ENCODE data around the gene PLEKHG7.
A peak's percentile ranks its signal among the peaks of the same experiment; 100 is the strongest.
"Not testable (repeated sequence)": the region's sequence is repeated elsewhere in the genome, so short reads cannot be mapped to it uniquely, and the experiment has no call there.

PLEKHG7 gene

DNA sequence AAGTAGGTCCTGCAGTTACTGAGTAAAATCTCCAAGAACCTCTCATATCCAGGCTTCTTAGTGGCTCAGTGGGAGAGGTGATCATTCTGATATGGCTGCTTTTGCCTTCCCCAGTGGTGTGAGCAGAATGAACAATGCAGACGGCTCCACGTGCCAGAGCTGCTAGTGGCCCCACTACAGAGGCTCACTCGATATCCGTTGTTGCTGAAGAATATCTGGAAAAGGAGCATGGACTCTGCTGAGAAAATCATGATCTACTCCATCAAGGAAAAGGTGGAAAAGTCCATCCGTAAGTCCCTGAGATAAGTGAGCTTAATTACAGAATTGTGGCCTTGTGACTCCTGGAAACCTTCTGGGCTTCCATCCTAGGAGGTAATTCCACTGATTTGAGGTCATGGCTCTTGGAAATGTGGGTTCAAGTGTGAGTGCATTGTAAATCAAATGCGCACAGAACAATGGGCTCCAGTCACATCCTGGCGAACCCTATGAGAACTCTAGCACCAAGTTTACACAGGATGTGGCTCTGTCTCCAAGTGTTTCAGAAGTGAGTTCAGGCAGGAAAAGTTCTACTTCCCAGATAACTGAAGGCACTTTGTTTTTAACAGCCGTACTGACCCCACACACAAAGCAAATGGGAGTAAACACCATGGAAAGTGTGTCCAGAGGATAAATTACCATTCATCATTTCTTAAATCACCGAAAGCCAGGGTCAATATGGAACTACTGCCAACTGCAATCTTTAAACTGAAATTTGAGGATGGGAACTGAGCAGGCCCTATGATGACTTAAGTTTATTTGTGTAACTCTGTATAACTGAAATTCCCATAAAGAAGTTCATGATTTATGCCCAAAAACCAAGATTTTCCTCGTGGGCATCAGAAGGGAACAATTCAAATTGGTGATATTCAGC, 51.4 kb downstream of the PLEKHG7 start:
- DNase-seq, result no peak

GRCh38 chr12:92756898-92757596, 54.3 kb downstream of the PLEKHG7 start:
- no peak for DNase-seq

- no peak for DNase-seq
Measured at GRCh38 chr12:92757597-92758121, 54.9 kb downstream of the PLEKHG7 start.

DNA sequence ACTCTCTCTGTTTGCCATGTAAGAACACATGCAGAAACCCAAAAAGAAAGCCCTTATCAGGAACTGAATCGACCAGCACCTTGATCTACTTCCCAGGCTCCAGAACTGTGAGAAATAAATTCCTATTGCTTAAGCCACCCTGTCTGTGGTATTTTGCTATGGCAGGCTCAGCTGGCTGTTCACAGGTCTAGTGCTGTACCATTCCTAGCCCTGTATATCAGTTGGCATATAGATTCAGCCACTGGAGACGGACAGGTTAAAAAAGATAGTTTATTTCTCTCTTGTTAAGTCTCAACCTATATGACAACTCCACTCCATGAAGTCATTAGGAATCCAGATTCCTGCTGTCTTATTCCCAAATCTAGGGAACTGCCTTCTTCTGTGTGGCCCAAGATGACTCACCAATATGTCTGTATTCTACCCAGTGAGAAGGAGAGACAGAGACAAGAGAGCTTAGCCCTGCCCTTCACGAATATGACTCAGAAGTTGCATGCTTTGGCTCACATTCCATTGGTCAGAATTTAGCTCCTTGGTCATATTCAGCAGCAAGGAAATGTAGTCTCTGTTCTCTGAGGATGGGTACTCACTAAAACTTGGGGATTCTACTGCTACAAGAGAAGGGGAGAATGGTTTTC, 57.0 kb downstream of the PLEKHG7 start:
- no peak for DNase-seq

GRCh38 chr12:92762773-92763172, 60.0 kb downstream of the PLEKHG7 start:
- DNase-seq, result no peak

GRCh38 chr12:92764831-92765230, 62.0 kb downstream of the PLEKHG7 start:
- no peak for DNase-seq

- DNase-seq, result no peak
Measured at GRCh38 chr12:92765871-92766270, 63.1 kb downstream of the PLEKHG7 start.

GRCh38 chr12:92769124-92769901, 66.5 kb downstream of the PLEKHG7 start:
- DNase-seq, result no peak

- DNase-seq, result no peak
Measured at GRCh38 chr12:92771001-92771400, 68.2 kb downstream of the PLEKHG7 start.

- no peak for DNase-seq
Measured at GRCh38 chr12:92775416-92775815, 72.6 kb downstream of the PLEKHG7 start.

GRCh38 chr12:92778525-92778924, 75.7 kb downstream of the PLEKHG7 start:
- DNase-seq, result no peak

DNA sequence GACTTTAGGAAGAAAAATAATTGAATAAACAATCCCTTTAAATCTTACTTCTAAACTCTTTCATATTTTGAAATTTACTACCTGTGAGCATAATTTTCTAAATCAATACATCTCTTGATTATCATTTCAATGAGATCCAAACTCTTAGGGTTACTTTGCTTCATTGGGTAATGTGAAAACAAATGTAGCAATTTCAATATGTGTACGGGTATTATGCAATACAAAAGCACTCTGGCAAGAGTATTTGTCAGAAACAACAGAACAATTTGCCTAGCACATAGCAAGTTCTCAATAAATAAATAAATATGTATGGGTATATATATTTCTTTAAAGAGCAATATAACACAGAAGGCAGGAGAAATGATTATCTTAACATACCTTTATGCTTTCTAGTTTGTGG, 77.1 kb downstream of the PLEKHG7 start:
- no peak for DNase-seq

DNA sequence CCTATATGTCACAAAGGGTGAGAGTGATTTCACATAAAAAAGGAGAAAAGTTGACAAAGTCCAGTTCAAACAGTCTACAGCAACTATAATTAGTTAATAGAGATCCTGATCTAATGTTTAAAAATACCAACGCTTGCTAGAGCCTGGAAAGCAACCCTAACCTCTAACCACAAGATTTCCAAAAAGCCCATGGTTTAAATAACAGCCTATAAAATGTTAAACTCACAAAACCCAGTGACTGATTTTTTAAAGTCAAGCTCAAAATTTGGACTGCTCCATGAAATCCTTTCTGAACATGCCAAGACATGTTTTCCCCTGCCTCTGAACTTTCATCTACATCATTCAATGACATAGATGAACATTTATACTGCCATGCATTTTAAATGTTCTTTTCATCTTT, 81.6 kb downstream of the PLEKHG7 start:
- DNase-seq, result no peak

- DNase-seq, result peak; percentile 84
Measured at GRCh38 chr12:92784797-92785562, 82.2 kb downstream of the PLEKHG7 start.

- DNase-seq, result no peak
Measured at GRCh38 chr12:92785563-92785950, 82.8 kb downstream of the PLEKHG7 start.

- no peak for DNase-seq
Measured at GRCh38 chr12:92786045-92786444, 83.3 kb downstream of the PLEKHG7 start.

GRCh38 chr12:92794356-92794755, 91.6 kb downstream of the PLEKHG7 start:
- DNase-seq, result not testable (repeated sequence)

- DNase-seq, result no peak
Measured at GRCh38 chr12:92794814-92795213, 92.0 kb downstream of the PLEKHG7 start.

DNA sequence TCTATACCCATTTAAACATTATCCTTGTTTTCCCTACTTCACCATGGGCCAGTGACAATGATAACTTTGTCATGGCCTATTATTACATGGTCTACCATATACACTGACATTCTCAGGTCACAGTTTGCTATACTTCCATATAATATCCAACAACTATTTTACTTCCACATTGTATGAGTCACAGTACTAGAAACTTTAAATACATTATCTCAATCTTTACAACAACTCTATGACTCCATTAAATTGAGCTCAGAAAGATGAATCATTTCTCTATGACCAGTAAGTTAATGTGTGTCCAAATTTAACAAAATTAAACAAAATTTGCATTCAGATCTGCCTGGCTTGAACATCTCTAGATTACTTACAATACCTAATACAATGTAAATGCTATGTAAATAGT, 93.9 kb downstream of the PLEKHG7 start:
- DNase-seq, result no peak

GRCh38 chr12:92802906-92803305, 100.1 kb downstream of the PLEKHG7 start:
- DNase-seq, result no peak

- DNase-seq, result no peak
Measured at GRCh38 chr12:92803903-92804302, 101.1 kb downstream of the PLEKHG7 start.

DNA sequence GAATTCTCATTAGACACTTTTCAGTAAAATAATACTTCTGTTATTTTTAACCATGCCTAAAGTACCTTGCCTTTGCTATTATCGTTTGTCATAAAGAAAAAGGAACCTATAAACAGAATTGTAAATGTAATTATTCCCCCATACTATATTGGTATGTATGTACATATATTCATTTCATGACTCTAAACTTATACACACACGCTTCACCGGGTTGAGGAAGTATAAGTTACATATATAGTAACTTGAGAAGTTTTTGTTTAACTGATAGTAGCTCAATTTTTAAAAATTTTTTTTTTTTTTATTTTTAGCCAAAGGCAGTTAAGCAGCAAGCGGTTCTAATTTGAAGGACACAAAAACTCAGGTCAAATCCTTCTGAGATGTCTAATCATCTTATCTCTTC, 107.6 kb downstream of the PLEKHG7 start:
- no peak for DNase-seq
